Measurements from ENCODE around the gene ARHGAP24. TPM values are rescaled to one million over a fixed set of nuclear protein-coding genes. Genes with fewer than 3 reads are reported as not detected.
A peak's percentile ranks its signal among the peaks of the same experiment; 100 is the strongest.

ARHGAP24 gene
- total RNA-seq, 1 experiment from 2014 or later = 2.8 TPM

DNA sequence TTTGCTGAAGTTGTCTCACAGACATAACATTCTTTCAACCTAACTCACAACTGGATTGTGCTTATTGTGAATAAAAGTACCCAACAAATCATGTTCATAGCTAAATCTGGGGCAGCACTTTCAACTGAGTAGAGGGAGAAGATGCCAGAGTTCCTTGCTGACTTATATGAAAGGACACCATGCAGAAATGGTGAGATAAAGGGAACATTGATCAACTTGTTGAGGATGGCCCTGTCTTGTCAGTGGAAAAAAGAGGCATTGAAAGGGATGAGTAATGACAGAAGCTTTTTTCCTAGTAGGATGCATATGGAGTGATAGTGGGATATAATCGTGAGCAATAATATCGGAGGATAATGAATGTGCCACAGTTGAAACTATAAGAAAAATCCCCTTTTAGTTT lies 221.7 kb downstream of the ARHGAP24 start:
- no peak for DNase-seq (ENCODE audit: low read depth)

- DNase-seq (ENCODE audit: low read depth) = no peak
Observed at GRCh38 chr4:85697854-85698253, 222.9 kb downstream of the ARHGAP24 start.

GRCh38 chr4:85700362-85700761 lies 225.4 kb downstream of the ARHGAP24 start:
- no peak for DNase-seq (ENCODE audit: low read depth)

- DNase-seq (ENCODE audit: low read depth) = no peak
Observed at GRCh38 chr4:85701861-85702321, 226.9 kb downstream of the ARHGAP24 start.

DNA sequence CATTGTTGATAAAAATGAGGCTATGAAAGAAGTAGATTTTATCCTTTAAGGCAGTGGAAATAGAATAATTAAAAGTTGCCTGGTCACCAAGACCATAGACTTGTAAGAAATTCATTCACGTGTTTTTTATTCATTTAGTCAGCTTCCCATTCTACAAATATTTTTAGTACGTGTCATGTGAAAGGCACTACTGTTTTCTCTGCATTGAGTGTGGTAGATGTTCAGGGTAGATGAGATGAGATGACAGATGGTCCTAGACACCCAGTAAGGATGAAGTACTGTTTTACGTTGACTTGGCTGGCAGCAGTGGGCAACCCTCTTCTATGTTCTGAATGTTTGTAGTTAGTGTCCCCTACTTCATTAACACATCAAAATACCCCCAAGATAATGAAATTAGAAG lies 228.1 kb downstream of the ARHGAP24 start:
- no peak for DNase-seq (ENCODE audit: low read depth)

GRCh38 chr4:85707611-85708010 lies 232.7 kb downstream of the ARHGAP24 start:
- DNase-seq (ENCODE audit: low read depth) = peak; percentile 1

- no peak for DNase-seq (ENCODE audit: low read depth)
Observed at GRCh38 chr4:85708468-85708867, 233.5 kb downstream of the ARHGAP24 start.

DNA sequence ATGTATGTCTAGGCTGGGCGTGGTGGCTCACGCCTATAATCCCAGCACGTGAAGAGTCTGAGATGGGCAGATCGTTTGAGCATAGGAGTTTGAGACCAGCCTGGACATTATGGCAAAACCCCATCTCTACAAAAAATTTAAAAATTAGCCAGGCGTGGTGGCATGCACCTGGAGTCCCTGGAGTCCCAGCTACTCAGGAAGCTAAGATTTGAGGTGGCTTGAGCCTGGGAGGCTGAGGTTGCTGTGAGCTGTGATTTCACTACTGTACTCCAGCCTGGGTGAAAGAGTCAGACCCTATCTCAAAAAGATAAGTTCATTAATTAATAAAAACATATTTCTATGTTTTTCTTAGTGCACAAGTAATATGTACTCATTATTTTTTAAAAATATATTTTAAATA lies 238.1 kb downstream of the ARHGAP24 start:
- DNase-seq (ENCODE audit: low read depth) = no peak

- no peak for DNase-seq (ENCODE audit: low read depth)
Observed at GRCh38 chr4:85715991-85716737, 241.2 kb downstream of the ARHGAP24 start.

DNA sequence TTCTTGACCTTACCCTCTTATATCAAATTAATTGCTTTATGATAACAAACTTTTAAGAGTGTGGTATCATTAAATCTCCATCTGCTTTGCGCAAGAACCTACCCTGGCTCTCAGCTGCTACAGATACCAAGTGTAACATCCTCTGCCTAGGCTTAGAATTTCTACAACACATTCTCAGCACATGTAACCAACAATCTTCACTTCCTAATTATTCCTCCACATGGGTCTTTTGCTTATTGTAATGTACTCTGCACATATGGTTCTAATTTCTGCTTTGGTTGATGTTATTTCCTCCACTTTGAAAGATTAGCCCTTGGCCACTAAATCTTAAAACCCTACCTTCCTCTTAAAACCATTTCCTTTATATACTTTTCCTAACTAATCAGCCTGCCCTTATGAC lies 242.4 kb downstream of the ARHGAP24 start:
- no peak for DNase-seq (ENCODE audit: low read depth)

DNA sequence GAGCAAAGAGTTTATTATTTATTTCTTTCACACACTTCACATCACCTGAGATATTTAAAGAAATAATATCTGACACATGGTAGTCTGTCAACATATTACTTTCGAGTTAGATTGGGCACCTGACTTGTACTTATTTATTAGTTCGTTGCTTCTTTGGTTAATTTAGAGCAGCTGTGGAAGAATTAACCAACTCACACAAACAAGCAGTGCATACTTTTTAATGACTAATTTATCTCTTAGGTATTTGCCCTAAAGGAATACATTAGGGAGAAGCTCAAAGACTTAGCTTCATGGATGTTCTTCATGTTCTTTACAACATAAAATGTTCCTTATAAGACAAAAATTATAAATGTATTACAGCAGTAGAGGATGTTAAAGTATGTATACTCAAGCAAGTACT lies 242.9 kb downstream of the ARHGAP24 start:
- no peak for DNase-seq (ENCODE audit: low read depth)

- DNase-seq (ENCODE audit: low read depth) = peak; percentile 39
Observed at GRCh38 chr4:85720735-85721134, 245.8 kb downstream of the ARHGAP24 start.

DNA sequence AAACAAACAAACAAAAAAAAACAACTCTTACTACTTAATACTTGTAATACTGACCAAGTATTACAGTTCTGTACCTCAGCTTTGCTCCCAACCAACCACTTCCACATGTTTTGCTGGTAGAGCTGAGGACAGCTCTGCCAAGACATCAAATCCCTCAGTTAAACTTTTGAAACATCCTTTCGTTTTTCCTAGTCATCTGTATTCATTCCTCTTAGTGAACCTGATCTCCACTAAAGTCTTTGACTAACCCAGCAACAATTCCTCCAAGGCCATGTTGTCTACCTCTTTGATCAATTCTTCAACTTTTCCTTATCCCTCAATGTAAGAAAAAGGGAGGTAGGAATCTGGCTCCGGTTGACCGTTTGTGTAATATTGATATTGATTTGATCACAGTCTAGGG lies 247.5 kb downstream of the ARHGAP24 start:
- DNase-seq (ENCODE audit: low read depth) = no peak

DNA sequence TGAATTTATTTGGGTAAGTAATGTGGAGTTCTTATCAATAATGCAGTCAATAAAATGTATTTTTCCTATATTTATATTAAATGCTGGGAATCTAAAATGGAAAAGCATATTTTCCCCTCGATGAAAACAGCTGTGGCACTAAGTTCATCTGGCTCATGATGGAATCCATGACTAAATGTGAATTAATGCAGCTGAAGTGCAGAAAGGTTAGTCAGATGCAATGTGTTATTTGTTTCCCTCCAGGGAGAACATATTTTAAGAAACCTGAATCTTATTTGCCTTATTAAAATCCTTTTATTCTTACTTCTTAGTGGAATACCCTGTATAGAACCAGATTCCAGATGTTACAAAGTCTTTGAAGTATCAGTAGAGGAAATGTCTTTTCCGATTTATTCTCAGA lies 247.9 kb downstream of the ARHGAP24 start:
- no peak for DNase-seq (ENCODE audit: low read depth)

DNA sequence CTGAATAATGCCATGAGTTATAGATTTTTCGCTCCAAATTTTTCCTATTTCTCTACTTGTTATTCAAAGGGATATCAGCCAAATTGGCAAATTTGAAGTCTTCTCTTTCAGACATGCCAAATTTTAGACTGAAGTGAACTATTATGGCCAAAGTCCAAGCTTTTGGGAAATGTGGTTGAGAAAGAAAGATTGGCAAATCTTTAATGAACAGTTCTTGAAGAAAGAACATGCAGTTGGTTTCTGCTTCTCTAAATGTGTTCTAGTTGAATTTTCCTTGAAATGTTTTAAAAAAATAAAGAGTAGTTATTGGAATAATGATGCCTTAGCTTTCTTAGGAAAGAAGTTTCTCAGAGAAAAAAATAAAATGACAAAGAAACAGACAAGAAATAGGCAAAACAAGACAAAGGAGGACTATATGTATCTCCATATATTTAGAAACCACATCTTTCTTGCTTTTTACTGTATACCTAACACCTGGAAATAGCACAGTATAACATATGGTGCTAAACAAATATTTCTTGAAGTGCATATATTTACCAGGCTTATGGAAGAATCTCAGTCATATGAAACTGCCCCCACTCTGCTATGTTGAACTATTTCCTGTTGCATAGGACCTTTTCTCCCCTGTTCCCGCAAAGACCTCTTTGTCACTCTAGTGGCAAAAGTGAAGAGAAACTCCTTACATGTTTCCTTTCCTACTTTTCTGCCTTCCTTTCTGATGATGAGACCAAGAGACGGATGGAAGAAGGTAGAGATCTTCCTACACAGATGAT lies 250.0 kb downstream of the ARHGAP24 start:
- no peak for DNase-seq (ENCODE audit: low read depth)

DNA sequence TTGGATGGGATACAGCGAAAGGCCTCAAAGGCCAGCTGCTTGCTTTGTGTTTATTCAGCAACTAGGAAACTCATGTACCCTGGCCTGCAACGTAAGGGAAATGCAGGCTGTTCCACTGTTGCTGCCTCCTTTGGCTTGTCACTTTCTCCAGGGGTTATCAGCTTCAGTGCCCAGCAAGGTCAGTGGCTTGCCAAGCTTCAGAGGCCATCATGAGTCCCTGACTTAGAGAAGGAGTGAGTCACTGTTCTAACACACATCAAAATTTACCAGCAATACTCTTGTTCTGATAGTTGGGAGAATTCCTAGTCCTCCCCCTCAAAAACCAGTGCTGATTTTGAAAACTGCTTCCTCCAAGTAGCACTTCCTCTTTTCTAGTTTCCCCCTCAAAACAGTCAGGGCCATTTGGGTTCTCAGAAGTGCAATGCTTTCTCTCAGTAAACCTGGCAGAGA lies 250.8 kb downstream of the ARHGAP24 start:
- DNase-seq (ENCODE audit: low read depth) = no peak

GRCh38 chr4:85726555-85726954 lies 251.6 kb downstream of the ARHGAP24 start:
- no peak for DNase-seq (ENCODE audit: low read depth)

DNA sequence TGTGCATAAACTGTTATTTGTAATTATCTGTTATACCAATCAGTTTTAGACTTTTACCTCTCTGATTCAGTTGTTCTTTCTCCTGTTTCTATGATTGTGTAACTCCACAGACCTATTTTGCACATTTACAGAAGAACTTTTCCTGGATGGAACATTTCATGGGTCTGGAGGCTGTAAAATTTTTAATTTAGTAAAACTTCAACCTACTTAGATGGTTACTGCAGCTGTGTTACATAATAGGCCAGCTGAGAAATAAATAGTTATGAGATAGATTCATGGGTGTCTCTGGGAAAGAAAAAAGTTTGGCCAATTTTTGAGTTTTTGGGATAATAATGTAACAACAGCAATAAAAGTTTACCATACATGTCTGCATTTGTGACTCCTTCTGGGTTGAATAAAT lies 253.5 kb downstream of the ARHGAP24 start:
- DNase-seq (ENCODE audit: low read depth) = no peak

DNA sequence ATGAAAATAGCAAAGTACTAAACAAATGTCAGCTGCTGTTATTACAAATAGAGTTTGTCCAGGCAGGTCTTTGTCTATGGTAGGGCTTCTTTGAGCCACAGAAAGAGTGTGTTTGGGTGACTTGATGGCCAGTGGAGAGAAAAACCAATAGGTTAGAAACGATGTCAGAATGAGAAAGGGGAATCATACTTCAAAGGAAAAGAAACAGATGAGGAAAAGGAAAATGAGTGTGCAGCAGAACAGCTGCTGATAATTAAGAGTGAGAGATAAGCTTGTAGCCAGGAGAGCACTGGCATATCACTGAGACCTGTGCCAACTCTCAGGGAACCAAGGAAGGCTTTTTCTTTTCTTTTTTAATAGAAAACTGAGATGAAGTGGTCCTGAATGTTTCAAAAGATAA lies 257.2 kb downstream of the ARHGAP24 start:
- DNase-seq (ENCODE audit: low read depth) = no peak

DNA sequence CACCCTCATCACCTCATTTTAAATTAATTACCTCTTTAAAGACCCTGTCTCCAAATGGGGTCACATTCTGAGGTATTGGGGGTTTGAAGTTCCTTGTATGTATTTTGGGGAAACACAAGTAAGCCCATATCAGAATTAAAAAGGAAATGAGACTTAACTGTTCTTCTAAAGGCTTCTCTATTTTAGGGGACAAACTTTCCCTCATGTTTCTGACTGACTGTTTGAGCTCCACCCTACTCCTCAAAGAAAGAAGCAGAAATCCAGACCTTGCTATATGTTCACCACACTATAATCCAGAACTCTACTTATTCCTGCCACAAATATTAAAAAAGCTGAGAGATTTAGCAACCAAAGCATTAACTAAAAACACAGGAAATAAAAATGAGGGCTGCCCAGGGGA lies 258.8 kb downstream of the ARHGAP24 start:
- no peak for DNase-seq (ENCODE audit: low read depth)

- peak; percentile 4 for DNase-seq (ENCODE audit: low read depth)
Observed at GRCh38 chr4:85734424-85734831, 259.5 kb downstream of the ARHGAP24 start.

DNA sequence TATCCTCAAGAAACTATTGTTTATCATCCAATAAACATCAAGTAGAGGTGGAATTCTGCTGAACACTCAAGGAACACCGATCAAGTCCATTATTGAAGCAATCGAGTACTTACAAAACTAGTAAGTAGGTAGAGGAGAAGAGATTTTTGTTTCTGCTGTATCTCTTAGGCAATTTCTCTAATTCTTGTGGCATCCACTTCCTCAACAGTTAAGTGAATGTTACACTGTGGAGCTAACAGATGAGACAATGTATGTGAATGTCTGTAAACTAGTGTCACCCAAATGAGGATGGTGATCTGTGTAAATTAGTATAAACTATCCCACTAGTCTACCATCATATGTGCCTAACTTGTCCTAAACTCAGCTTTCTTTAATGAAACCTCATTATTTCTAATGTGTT lies 261.6 kb downstream of the ARHGAP24 start:
- no peak for DNase-seq (ENCODE audit: low read depth)

GRCh38 chr4:85737254-85737653 lies 262.3 kb downstream of the ARHGAP24 start:
- DNase-seq (ENCODE audit: low read depth) = no peak

Measured in Daoy (cell line).